Neural crest cell (in vitro differentiated cells): ENCODE data around the gene IPO11. TPM values are rescaled to one million over a fixed set of nuclear protein-coding genes. Genes with fewer than 3 reads are reported as not detected.

Experiments used
- DNase-seq: peaks from one replicate; pipeline ENCODE4 v3.0.0; 2021; ENCODE audit warnings: low read depth, mixed read lengths, low spot score
- H3K27ac Mint-ChIP-seq: one replicate; pipeline ENCODE4 v1.8.0; 2021; ENCODE audit warnings: mild to moderate bottlenecking, mixed read lengths; ENCODE audit not compliant: unreplicated experiment
- H3K27me3 Mint-ChIP-seq: 2 replicates; pipeline ENCODE4 v1.8.0; 2021; ENCODE audit warnings: low read depth, mild to moderate bottlenecking, mixed read lengths
- H3K36me3 Mint-ChIP-seq: 2 replicates; pipeline ENCODE4 v1.8.0; 2021; ENCODE audit warnings: low read depth, mild to moderate bottlenecking, mixed read lengths
- H3K4me1 Mint-ChIP-seq: 2 replicates; pipeline ENCODE4 v1.8.0; 2021; ENCODE audit warnings: mixed read lengths
- H3K4me3 Mint-ChIP-seq: one replicate; pipeline ENCODE4 v1.8.0; 2021; ENCODE audit warnings: mild to moderate bottlenecking, mixed read lengths
- H3K9me3 Mint-ChIP-seq: 2 replicates; pipeline ENCODE4 v1.8.0; 2021; ENCODE audit warnings: mixed read lengths
- CTCF ChIP-seq: fragments of 200-600 bp; sonication (generic); conservative IDR thresholded peaks from 2 replicates; pipeline ENCODE4 v1.5.0; 2021; ENCODE audit warnings: antibody characterized with exemption, mild to moderate bottlenecking
- total RNA-seq: library from RNA; stranded (reverse); gene quantifications from 2 replicates; pipeline ENCODE4 v1.2.1, GENCODE V29; 2021

Gene IPO11
- total RNA-seq, 1 donor from 2014 or later = 48.2 TPM

GRCh38 chr5:62588668-62589067, 176.1 kb downstream of the IPO11 start:
- DNase-seq = no peak
- Mint-ChIP-seq H3K36me3 (peaks cover 25% of the 10 kb centered on the region), H3K9me3 (no peaks in the 10 kb centered on the region), H3K4me1 (no peaks in the 10 kb centered on the region), H3K27ac (no peak overlapping the region), H3K4me3 (no peak overlapping the region), H3K27me3 (no peaks in the 10 kb centered on the region)
- no peak for TF ChIP-seq CTCF

GRCh38 chr5:62589504-62589903, 176.9 kb downstream of the IPO11 start:
- no peaks in the 10 kb centered on the region for H3K4me1 Mint-ChIP-seq
- H3K36me3 Mint-ChIP-seq = peaks cover 26% of the 10 kb centered on the region
- no peak overlapping the region for H3K4me3 Mint-ChIP-seq
- H3K27me3 Mint-ChIP-seq = no peaks in the 10 kb centered on the region
- DNase-seq = no peak
- H3K27ac Mint-ChIP-seq = no peak overlapping the region
- no peaks in the 10 kb centered on the region for H3K9me3 Mint-ChIP-seq
- no peak for TF ChIP-seq CTCF

- no peak overlapping the region for H3K27ac Mint-ChIP-seq
- H3K4me3 Mint-ChIP-seq = no peak overlapping the region
- H3K4me1 Mint-ChIP-seq = no peaks in the 10 kb centered on the region
- H3K9me3 Mint-ChIP-seq = no peaks in the 10 kb centered on the region
- TF ChIP-seq CTCF = no peak
- no peak for DNase-seq
- H3K36me3 Mint-ChIP-seq = peaks cover 32% of the 10 kb centered on the region
- H3K27me3 Mint-ChIP-seq = no peaks in the 10 kb centered on the region
Measured at GRCh38 chr5:62590387-62590786, 177.8 kb downstream of the IPO11 start.

- Mint-ChIP-seq H3K27me3 (no peaks in the 10 kb centered on the region), H3K36me3 (peaks cover 28% of the 10 kb centered on the region), H3K4me3 (no peak overlapping the region), H3K4me1 (no peaks in the 10 kb centered on the region), H3K9me3 (no peaks in the 10 kb centered on the region), H3K27ac (no peak overlapping the region)
- no peak for TF ChIP-seq CTCF
- DNase-seq = no peak
Measured at GRCh38 chr5:62592558-62592957, 180.0 kb downstream of the IPO11 start.

GRCh38 chr5:62593331-62593730, 180.8 kb downstream of the IPO11 start:
- Mint-ChIP-seq H3K27ac (no peak overlapping the region), H3K27me3 (no peaks in the 10 kb centered on the region), H3K4me3 (no peak overlapping the region), H3K9me3 (no peaks in the 10 kb centered on the region), H3K4me1 (no peaks in the 10 kb centered on the region), H3K36me3 (peaks cover 28% of the 10 kb centered on the region)
- no peak for DNase-seq
- TF ChIP-seq CTCF = no peak
